HepG2 (cell line): Measurements from ENCODE around the gene CHCHD1. TPM values are rescaled to one million over a fixed set of nuclear protein-coding genes. Genes with fewer than 3 reads are reported as not detected.
A peak's percentile ranks its signal among the peaks of the same experiment; 100 is the strongest.

Experiments
- ADNP ChIP-seq: sonication (generic); formaldehyde crosslinking; IDR thresholded peaks from 2 replicates; pipeline ENCODE4 v1.4.0; 2020; ENCODE audit warnings: missing genetic modification reagents
- BCLAF1 ChIP-seq: fragments of 450-650 bp; IDR thresholded peaks from 2 replicates; pipeline ENCODE4 v1.6.1; 2017; ENCODE audit warnings: mild to moderate bottlenecking
- CC2D1A ChIP-seq: sonication (generic); formaldehyde crosslinking; IDR thresholded peaks from 2 replicates; pipeline ENCODE4 v1.8.1; 2023; ENCODE audit warnings: mild to moderate bottlenecking, missing genetic modification reagents
- ERF ChIP-seq: IDR thresholded peaks from 2 replicates; pipeline ENCODE4 v1.6.1; 2018; ENCODE audit warnings: missing biosample characterization, missing genetic modification reagents
- HNRNPK ChIP-seq: fragments of 200-400 bp; formaldehyde crosslinking; IDR thresholded peaks from 2 replicates; pipeline ENCODE4 v1.6.1; 2018; ENCODE audit warnings: low read length, low read depth, moderate library complexity, mild to moderate bottlenecking; ENCODE audit not compliant: poor library complexity, severe bottlenecking
- HNRNPUL1 ChIP-seq: fragments of 200-400 bp; formaldehyde crosslinking; IDR thresholded peaks from 2 replicates; pipeline ENCODE4 v1.6.1; 2017; ENCODE audit warnings: low read depth, mild to moderate bottlenecking, low read length, moderate library complexity
- KDM6A ChIP-seq: IDR thresholded peaks from 2 replicates; pipeline ENCODE4 v1.6.1; 2016; ENCODE audit warnings: low read depth
- MBD4 ChIP-seq: IDR thresholded peaks from 2 replicates; pipeline ENCODE4 v1.6.1; 2012; ENCODE audit warnings: low read length, inconsistent platforms, borderline replicate concordance
- MED13 ChIP-seq: sonication (generic); formaldehyde crosslinking; IDR thresholded peaks from 2 replicates; pipeline ENCODE4 v1.5.0; 2020; ENCODE audit warnings: missing genetic modification reagents
- MYC ChIP-seq: sonication (generic); formaldehyde crosslinking; IDR thresholded peaks from 2 replicates; pipeline ENCODE4 v1.9.0; 2021; ENCODE audit warnings: missing genetic modification reagents, borderline replicate concordance
- PTBP1 ChIP-seq: fragments of 200-400 bp; formaldehyde crosslinking; IDR thresholded peaks from 2 replicates; pipeline ENCODE4 v1.6.1; 2018; ENCODE audit warnings: low read length, low read depth; ENCODE audit not compliant: poor library complexity, severe bottlenecking
- RAD51 ChIP-seq: fragments of 450-650 bp; IDR thresholded peaks from 2 replicates; pipeline ENCODE4 v1.6.1; 2016; ENCODE audit warnings: borderline replicate concordance
- RFXANK ChIP-seq: IDR thresholded peaks from 2 replicates; pipeline ENCODE4 v1.6.1; 2016
- SMAD3 ChIP-seq: sonication (generic); formaldehyde crosslinking; IDR thresholded peaks from 2 replicates; pipeline ENCODE4 v1.4.0; 2020; ENCODE audit warnings: missing genetic modification reagents
- SP5 ChIP-seq: IDR thresholded peaks from 2 replicates; pipeline ENCODE4 v1.6.1; 2016; ENCODE audit warnings: low read depth, borderline replicate concordance
- ZC3H4 ChIP-seq: sonication (generic); formaldehyde crosslinking; IDR thresholded peaks from 2 replicates; pipeline ENCODE4 v1.4.0; 2020; ENCODE audit warnings: missing genetic modification reagents, borderline replicate concordance
- ZNF234 ChIP-seq: sonication (generic); formaldehyde crosslinking; conservative IDR thresholded peaks from 2 replicates; pipeline ENCODE4 v1.5.1; 2020; ENCODE audit warnings: mild to moderate bottlenecking, missing genetic modification reagents
- ZNF292 ChIP-seq: sonication (generic); formaldehyde crosslinking; IDR thresholded peaks from 2 replicates; pipeline ENCODE4 v1.8.1; 2022; ENCODE audit warnings: mild to moderate bottlenecking, low read depth, missing genetic modification reagents, borderline replicate concordance
- ZNF34 ChIP-seq: sonication (generic); formaldehyde crosslinking; IDR thresholded peaks from 2 replicates; pipeline ENCODE4 v1.4.0; 2020; ENCODE audit warnings: mild to moderate bottlenecking, missing genetic modification reagents, borderline replicate concordance
- ZNF350 ChIP-seq: sonication (generic); formaldehyde crosslinking; IDR thresholded peaks from 2 replicates; pipeline ENCODE4 v1.4.0; 2020; ENCODE audit warnings: mild to moderate bottlenecking, low read depth, missing genetic modification reagents, borderline replicate concordance
- ZNF558 ChIP-seq: sonication (generic); formaldehyde crosslinking; IDR thresholded peaks from 2 replicates; pipeline ENCODE4 v1.9.0; 2022; ENCODE audit warnings: mild to moderate bottlenecking, missing genetic modification reagents, borderline replicate concordance
- ZNF674 ChIP-seq: sonication (generic); formaldehyde crosslinking; IDR thresholded peaks from 2 replicates; pipeline ENCODE4 v1.5.0; 2020; ENCODE audit warnings: low read depth, mild to moderate bottlenecking, missing genetic modification reagents
- ZNF761 ChIP-seq: sonication (generic); formaldehyde crosslinking; conservative IDR thresholded peaks from 2 replicates; pipeline ENCODE4 v1.4.0; 2020; ENCODE audit warnings: mild to moderate bottlenecking, missing genetic modification reagents
- polyA plus RNA-seq, 8 experiments: library from polyadenylated mRNA; depleted of rRNA in 3 of 8; stranded (reverse) in 7 of 8; unstranded in 1 of 8; fragments of >200 nt; fragmentation: Illumina TruSeq in 4 of 8; extraction: Trizol in 4 of 8; gene quantifications; 2 replicates each; pipeline versions ENCODE4 v1.2.1 to v1.2.3, GENCODE V29; 2011 to 2016; ENCODE audit warnings: low read depth in 4 of 8, missing spikeins in 1 of 8, mixed read lengths in 1 of 8; ENCODE audit not compliant: insufficient read depth in 1 of 8
- total RNA-seq, 5 experiments: library from RNA; depleted of rRNA; stranded (reverse); fragments of >200 nt; fragmentation: Illumina TruSeq; extraction: Trizol; gene quantifications; 2 replicates each; pipeline ENCODE4 v1.2.3, GENCODE V29; 2016; ENCODE audit warnings: low read depth in 1 of 5
- TF ChIP-seq, protein P1 (sequence below): sonication (generic); IDR thresholded peaks from 2 replicates; pipeline ENCODE4 v1.6.1; 2016; ENCODE audit warnings: low read depth, borderline replicate concordance
- TF ChIP-seq, protein P2 (sequence below): sonication (generic); formaldehyde crosslinking; IDR thresholded peaks from 2 replicates; pipeline ENCODE4 v1.4.0; 2020; ENCODE audit warnings: missing genetic modification reagents, borderline replicate concordance

The CHCHD1 gene
- total and polyA plus RNA-seq, 2 of the 13 experiments (the other 11 are each of a cell fraction or from before 2014, with no cell fraction given) = 36.9 to 71.2 TPM

DNA sequence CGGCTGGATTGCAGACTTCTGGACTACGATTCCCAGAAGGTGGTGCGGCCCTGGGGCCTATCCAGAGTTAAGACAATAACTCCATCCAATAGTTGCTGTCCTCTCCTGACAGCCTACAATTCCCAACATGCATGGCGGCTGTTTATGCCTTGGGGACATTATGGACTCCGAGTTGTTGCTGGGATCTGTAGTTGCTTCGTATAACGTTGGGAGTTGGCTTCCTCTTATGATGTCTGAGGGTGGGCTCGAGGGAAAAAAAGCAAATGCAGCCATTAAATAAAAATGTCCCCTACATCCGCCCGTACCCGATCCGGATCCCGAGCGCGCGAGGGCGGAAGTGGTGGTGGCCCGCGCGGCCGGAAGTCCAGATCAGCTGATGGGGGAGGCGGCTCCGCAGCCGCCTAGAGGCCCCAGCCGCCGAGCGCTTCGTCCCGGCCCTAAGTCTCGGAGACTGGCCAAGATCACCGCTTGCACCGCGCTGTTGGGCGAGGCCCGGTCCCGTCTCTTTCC is 3.4 kb downstream of the CHCHD1 start, which contains the start of gene ZSWIM8 (continued):
- no peak for TF ChIP-seq ZNF234 (CRISPR knock-in tag)
- peak; percentile 90 for TF ChIP-seq HNRNPK
- TF ChIP-seq CC2D1A (CRISPR knock-in tag) = no peak
- no peak for TF ChIP-seq MBD4
- no peak for TF ChIP-seq ERF (CRISPR knock-in tag)
- TF ChIP-seq MYC (CRISPR knock-in tag) = 0 out of 2 replicates have a peak, but pooled peaks have one; percentile 46
- no peak for TF ChIP-seq ZNF34 (CRISPR knock-in tag)
- TF ChIP-seq, protein P1, sequence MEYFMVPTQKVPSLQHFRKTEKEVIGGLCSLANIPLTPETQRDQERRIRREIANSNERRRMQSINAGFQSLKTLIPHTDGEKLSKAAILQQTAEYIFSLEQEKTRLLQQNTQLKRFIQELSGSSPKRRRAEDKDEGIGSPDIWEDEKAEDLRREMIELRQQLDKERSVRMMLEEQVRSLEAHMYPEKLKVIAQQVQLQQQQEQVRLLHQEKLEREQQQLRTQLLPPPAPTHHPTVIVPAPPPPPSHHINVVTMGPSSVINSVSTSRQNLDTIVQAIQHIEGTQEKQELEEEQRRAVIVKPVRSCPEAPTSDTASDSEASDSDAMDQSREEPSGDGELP = peak; percentile 100
- no peak for TF ChIP-seq MED13 (CRISPR knock-in tag)
- TF ChIP-seq ADNP = no peak
- no peak for TF ChIP-seq ZNF674 (CRISPR knock-in tag)
- no peak for TF ChIP-seq ZC3H4
- TF ChIP-seq PTBP1 = no peak
- no peak for TF ChIP-seq ZNF761 (CRISPR knock-in tag)
- no peak; the same call in 1 of the 2 replicates for TF ChIP-seq SP5 (CRISPR knock-in tag)
- no peak for TF ChIP-seq ZNF558
- TF ChIP-seq KDM6A (CRISPR knock-in tag) = no peak
- TF ChIP-seq HNRNPUL1 = no peak
- TF ChIP-seq BCLAF1 = no peak
- TF ChIP-seq, protein P2, sequence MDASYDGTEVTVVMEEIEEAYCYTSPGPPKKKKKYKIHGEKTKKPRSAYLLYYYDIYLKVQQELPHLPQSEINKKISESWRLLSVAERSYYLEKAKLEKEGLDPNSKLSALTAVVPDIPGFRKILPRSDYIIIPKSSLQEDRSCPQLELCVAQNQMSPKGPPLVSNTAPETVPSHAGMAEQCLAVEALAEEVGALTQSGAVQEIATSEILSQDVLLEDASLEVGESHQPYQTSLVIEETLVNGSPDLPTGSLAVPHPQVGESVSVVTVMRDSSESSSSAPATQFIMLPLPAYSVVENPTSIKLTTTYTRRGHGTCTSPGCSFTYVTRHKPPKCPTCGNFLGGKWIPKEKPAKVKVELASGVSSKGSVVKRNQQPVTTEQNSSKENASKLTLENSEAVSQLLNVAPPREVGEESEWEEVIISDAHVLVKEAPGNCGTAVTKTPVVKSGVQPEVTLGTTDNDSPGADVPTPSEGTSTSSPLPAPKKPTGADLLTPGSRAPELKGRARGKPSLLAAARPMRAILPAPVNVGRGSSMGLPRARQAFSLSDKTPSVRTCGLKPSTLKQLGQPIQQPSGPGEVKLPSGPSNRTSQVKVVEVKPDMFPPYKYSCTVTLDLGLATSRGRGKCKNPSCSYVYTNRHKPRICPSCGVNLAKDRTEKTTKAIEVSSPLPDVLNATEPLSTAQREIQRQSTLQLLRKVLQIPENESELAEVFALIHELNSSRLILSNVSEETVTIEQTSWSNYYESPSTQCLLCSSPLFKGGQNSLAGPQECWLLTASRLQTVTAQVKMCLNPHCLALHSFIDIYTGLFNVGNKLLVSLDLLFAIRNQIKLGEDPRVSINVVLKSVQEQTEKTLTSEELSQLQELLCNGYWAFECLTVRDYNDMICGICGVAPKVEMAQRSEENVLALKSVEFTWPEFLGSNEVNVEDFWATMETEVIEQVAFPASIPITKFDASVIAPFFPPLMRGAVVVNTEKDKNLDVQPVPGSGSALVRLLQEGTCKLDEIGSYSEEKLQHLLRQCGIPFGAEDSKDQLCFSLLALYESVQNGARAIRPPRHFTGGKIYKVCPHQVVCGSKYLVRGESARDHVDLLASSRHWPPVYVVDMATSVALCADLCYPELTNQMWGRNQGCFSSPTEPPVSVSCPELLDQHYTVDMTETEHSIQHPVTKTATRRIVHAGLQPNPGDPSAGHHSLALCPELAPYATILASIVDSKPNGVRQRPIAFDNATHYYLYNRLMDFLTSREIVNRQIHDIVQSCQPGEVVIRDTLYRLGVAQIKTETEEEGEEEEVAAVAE (CRISPR knock-in tag) = peak; percentile 98
- no peak for TF ChIP-seq ZNF292 (CRISPR knock-in tag)
- no peak for TF ChIP-seq RFXANK
- no peak for TF ChIP-seq SMAD3
- no peak; the same call in 1 of the 2 replicates for TF ChIP-seq ZNF350 (CRISPR knock-in tag)
- TF ChIP-seq RAD51 = no peak
